IPS-20b (cell line): Measurements from ENCODE around the gene SRP9.
"Not testable (repeated sequence)": the region's sequence is repeated elsewhere in the genome, so short reads cannot be mapped to it uniquely, and the experiment has no call there.

Experiments
- H3K27ac ChIP-seq: one replicate; pipeline ENCODE4 v1.5.1; 2013; ENCODE audit warnings: low read length
- H3K27me3 ChIP-seq: 2 replicates; pipeline ENCODE4 v1.6.1; 2013; ENCODE audit warnings: mild to moderate bottlenecking, low read length, inconsistent platforms; ENCODE audit not compliant: insufficient read depth
- H3K36me3 ChIP-seq: 2 replicates; pipeline ENCODE4 v1.6.1; 2013; ENCODE audit warnings: low read depth, mild to moderate bottlenecking, inconsistent platforms, low read length, moderate library complexity; ENCODE audit not compliant: insufficient read depth
- H3K4me1 ChIP-seq: 2 replicates; pipeline ENCODE4 v1.6.1; 2013; ENCODE audit warnings: mild to moderate bottlenecking, control low read depth, inconsistent platforms, low read length, moderate library complexity; ENCODE audit not compliant: insufficient read depth
- H3K4me3 ChIP-seq: 2 replicates; pipeline ENCODE4 v1.5.1; 2013; ENCODE audit warnings: mild to moderate bottlenecking, low read length, inconsistent platforms
- H3K9ac ChIP-seq: 2 replicates; pipeline ENCODE4 v1.6.1; 2013; ENCODE audit warnings: low read depth, mild to moderate bottlenecking, inconsistent platforms, low read length, moderate library complexity
- H3K9me3 ChIP-seq: 2 replicates; pipeline ENCODE4 v1.6.1; 2013; ENCODE audit warnings: mild to moderate bottlenecking, low read depth, low read length, inconsistent platforms; ENCODE audit not compliant: insufficient read depth

SRP9 gene

GRCh38 chr1:225780630-225781029, 3.0 kb downstream of the SRP9 start:
- Histone ChIP-seq H3K9me3 (no peaks in the 10 kb centered on the region), H3K9ac (0 out of 2 replicates have a peak overlapping the region, but pooled peaks have one; percentile 3), H3K36me3 (peaks cover 52% of the 10 kb centered on the region), H3K4me3 (peak overlapping the region; percentile 96; the same call in 1 of the 2 replicates), H3K27ac (no peak overlapping the region), H3K27me3 (no peaks in the 10 kb centered on the region), H3K4me1 (peaks cover 23% of the 10 kb centered on the region)

DNA sequence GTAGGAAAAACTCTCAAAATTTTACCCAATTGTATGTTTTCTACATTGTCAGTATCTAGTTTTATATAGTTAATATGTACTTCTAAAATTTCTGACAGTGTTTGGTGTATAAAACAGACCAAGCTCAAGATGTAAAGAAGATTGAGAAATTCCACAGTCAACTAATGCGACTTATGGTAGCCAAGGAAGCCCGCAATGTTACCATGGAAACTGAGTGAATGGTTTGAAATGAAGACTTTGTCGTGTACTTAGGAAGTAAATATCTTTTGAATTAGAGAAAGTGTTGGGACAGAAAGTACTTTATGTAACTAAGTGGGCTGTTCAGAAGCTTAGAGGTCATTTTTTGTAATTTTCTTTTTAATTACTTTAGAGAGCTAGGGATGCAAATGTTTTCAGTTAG, 11.5 kb downstream of the SRP9 start:
- not testable (repeated sequence) for H3K9ac ChIP-seq, H3K4me3 ChIP-seq, H3K4me1 ChIP-seq, H3K27ac ChIP-seq, H3K27me3 ChIP-seq
- Histone ChIP-seq H3K9me3 (peaks cover 17% of the 10 kb centered on the region; the same call in 1 of the 2 replicates), H3K36me3 (peaks cover 82% of the 10 kb centered on the region)

DNA sequence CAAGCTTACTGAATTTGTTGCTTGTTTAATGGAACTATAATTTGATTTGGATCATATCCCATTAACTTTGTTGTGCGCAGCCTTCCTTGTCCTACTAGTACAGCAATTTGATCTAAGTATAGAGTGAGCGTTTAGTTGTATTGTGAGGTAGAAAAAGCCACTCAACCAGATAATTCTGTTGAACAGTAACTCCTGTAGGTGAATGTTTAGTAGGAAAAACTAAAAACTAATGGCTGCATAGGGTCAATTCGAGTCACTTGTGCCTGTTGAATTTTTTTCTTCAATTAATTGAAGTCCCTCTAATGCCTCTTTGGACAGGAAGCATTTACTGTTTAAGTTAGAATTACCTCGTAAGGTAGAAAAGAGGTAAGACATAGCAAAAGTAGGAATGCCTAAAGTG, 17.3 kb downstream of the SRP9 start:
- H3K27me3 ChIP-seq, result no peaks in the 10 kb centered on the region
- H3K27ac ChIP-seq, result no peak overlapping the region
- no peak overlapping the region for H3K4me3 ChIP-seq
- H3K4me1 ChIP-seq, result no peaks in the 10 kb centered on the region
- H3K9me3 ChIP-seq, result peaks cover 19% of the 10 kb centered on the region; the same call in 1 of the 2 replicates
- H3K36me3 ChIP-seq, result peaks cover 34% of the 10 kb centered on the region
- H3K9ac ChIP-seq, result no peak overlapping the region

DNA sequence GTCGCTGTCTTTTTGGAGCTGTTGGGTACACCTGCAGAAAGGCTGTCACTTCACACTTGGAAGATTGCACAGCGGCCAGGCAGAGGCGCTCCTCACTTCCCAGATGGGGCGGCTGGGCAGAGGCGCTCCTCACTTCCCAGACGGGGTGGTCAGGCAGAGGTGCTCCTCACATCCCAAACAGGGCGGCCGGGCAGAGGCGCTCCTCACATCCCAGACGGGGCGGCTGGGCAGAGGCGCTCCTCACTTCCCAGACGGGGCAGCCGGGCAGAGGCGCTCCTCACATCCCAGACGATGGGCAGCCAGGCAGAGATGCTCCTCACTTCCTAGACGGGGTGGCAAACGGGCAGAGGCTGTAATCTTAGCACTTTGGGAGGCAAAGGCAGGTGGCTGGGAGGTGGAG, 18.5 kb downstream of the SRP9 start:
- H3K4me1 ChIP-seq, H3K9me3 ChIP-seq, H3K27me3 ChIP-seq, H3K27ac ChIP-seq, H3K9ac ChIP-seq, H3K4me3 ChIP-seq: not testable (repeated sequence)
- peaks cover 22% of the 10 kb centered on the region for H3K36me3 ChIP-seq

GRCh38 chr1:225801146-225801545, 23.5 kb downstream of the SRP9 start:
- not testable (repeated sequence) for H3K36me3 ChIP-seq, H3K4me1 ChIP-seq, H3K27me3 ChIP-seq, H3K4me3 ChIP-seq, H3K27ac ChIP-seq, H3K9ac ChIP-seq, H3K9me3 ChIP-seq

DNA sequence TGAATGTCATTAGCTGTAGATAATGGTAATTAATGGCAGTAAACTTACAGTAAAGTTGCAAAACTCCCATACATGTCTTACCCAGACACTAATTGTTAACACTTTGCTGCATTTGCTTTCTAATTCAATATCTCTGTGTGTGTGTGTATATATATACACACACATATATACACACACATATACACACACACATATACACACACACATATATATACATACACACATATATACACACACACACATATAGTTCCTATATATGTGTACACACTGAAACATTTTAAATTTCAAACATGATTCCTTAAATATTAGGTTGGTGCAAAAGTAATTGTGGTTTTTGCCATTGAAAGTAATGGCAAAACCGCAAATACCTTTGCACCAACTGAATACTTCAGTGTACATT, 28.6 kb downstream of the SRP9 start:
- Histone ChIP-seq H3K9ac (no peak overlapping the region), H3K4me1 (peaks cover 3% of the 10 kb centered on the region), H3K36me3 (no peaks in the 10 kb centered on the region), H3K27me3 (peaks cover 18% of the 10 kb centered on the region; the same call in 1 of the 2 replicates), H3K27ac (no peak overlapping the region), H3K4me3 (no peak overlapping the region), H3K9me3 (no peaks in the 10 kb centered on the region)

DNA sequence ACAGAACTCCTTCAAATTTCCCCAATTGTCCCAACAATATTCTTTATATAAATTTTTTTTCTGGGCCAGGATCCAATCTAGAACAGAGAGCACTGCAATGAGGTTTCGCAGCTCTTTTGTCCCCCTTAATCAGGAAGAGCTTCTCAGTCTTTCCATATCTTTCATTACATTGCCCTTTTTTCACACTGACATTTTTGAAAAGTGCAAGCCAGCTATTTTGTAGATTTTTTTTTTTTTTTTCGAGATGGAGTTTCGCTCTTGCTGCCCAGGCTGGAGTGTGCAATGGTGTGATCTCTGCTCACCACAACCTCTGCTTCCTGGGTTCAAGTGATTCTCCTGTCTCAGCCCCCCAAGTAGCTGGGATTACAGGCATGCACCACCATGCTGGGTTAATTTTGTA, 29.1 kb downstream of the SRP9 start:
- H3K4me1 ChIP-seq, H3K36me3 ChIP-seq, H3K4me3 ChIP-seq, H3K9me3 ChIP-seq, H3K27ac ChIP-seq, H3K9ac ChIP-seq: not testable (repeated sequence)
- H3K27me3 ChIP-seq, result peaks cover 23% of the 10 kb centered on the region

DNA sequence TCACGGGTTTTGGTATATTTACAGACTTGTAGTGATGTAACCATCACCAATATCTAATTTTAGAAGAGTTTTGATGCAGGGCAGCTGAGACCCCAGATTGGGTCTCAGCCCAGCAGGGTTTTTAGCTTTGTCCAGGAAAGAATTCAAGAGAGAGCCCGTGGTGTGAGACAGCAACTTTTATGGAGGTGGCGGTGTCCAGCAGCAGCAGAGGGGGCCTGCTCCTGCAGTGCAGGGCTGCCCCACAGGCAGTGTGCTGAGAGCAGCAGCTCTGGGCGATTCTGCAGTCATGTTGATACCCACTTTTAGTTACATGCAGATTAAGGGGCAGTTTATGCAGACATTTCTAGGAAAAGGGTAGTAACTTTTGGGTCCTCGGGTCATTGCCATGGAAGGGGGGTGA, 30.5 kb downstream of the SRP9 start:
- Histone ChIP-seq H3K9me3 (no peaks in the 10 kb centered on the region), H3K4me3 (no peak overlapping the region), H3K36me3 (0 out of 2 replicates have a peak, but pooled peaks cover 5% of the 10 kb centered on the region), H3K27me3 (peaks cover 26% of the 10 kb centered on the region), H3K9ac (no peak overlapping the region), H3K27ac (no peak overlapping the region), H3K4me1 (peaks cover 14% of the 10 kb centered on the region)

GRCh38 chr1:225809842-225810578, 32.4 kb downstream of the SRP9 start, which contains the start of gene EPHX1:
EPHX1 (plus strand) TSS chr1:225810124; CDS start chr1:225828730, 18,606 bp downstream.
- H3K9ac ChIP-seq, result peak within 1 kb of the TSS; percentile 76; the same call in 1 of the 2 replicates
- 0 out of 2 replicates have a peak, but pooled peaks cover 5% of the 10 kb centered on the region for H3K36me3 ChIP-seq
- no peak within 1 kb of the TSS for H3K27ac ChIP-seq
- peaks cover 26% of the 10 kb centered on the region for H3K27me3 ChIP-seq
- peaks cover 21% of the 10 kb centered on the region for H3K4me1 ChIP-seq
- H3K4me3 ChIP-seq, result peak within 1 kb of the TSS; percentile 83
- H3K9me3 ChIP-seq, result no peaks in the 10 kb centered on the region

GRCh38 chr1:225810579-225811538, 33.2 kb downstream of the SRP9 start:
- Histone ChIP-seq H3K27me3 (peaks cover 26% of the 10 kb centered on the region), H3K4me1 (peaks cover 26% of the 10 kb centered on the region), H3K4me3 (peak overlapping the region; percentile 83), H3K9ac (peak overlapping the region; percentile 76; the same call in 1 of the 2 replicates)
- H3K36me3 ChIP-seq, H3K27ac ChIP-seq, H3K9me3 ChIP-seq: not testable (repeated sequence)

GRCh38 chr1:225811622-225812487, 34.2 kb downstream of the SRP9 start:
- Histone ChIP-seq H3K27ac (no peak overlapping the region), H3K4me3 (peak overlapping the region; percentile 83)

More at GRCh38 chr1:225811622-225812487, 34.2 kb downstream of the SRP9 start:
- Histone ChIP-seq H3K27me3 (peaks cover 26% of the 10 kb centered on the region), H3K36me3 (0 out of 2 replicates have a peak, but pooled peaks cover 5% of the 10 kb centered on the region), H3K9ac (peak overlapping the region; percentile 68; the same call in 1 of the 2 replicates), H3K9me3 (no peaks in the 10 kb centered on the region), H3K4me1 (peaks cover 29% of the 10 kb centered on the region)
